Suprapubic skin (tissue), 4 donors: ENCODE results near the gene COL26A1. TPM values are rescaled to one million over a fixed set of nuclear protein-coding genes. Genes with fewer than 3 reads are reported as not detected.

Experiments used
- DNase-seq, 2 donors: peaks; one replicate each; pipeline ENCODE4 v3.0.0-alpha.2; 2019; ENCODE audit warnings: low spot score in 2 of 2
- H3K27ac ChIP-seq: fragments of 200-600 bp; sonication (generic); one replicate; pipeline ENCODE4 v1.5.1; 2019
- H3K27me3 ChIP-seq: fragments of 200-600 bp; sonication (generic); one replicate; pipeline ENCODE4 v1.5.1; 2019
- H3K36me3 ChIP-seq: fragments of 200-600 bp; sonication (generic); one replicate; pipeline ENCODE4 v1.5.1; 2019
- H3K4me1 ChIP-seq: fragments of 200-600 bp; sonication (generic); one replicate; pipeline ENCODE4 v1.5.1; 2019
- H3K4me3 ChIP-seq: fragments of 200-600 bp; sonication (generic); one replicate; pipeline ENCODE4 v1.5.1; 2019; ENCODE audit warnings: mild to moderate bottlenecking
- H3K9me3 ChIP-seq: fragments of 200-600 bp; sonication (generic); one replicate; pipeline ENCODE4 v1.5.1; 2019
- EP300 ChIP-seq: sonication (generic); formaldehyde crosslinking; IDR thresholded peaks from one replicate; pipeline ENCODE4 v1.6.1; 2017; ENCODE audit warnings: antibody characterized with exemption
- POLR2A ChIP-seq, 2 donors: fragments of 450-650 bp; IDR thresholded peaks; one replicate each; pipeline ENCODE4 v1.6.1; 2017; ENCODE audit warnings: antibody characterized with exemption in 2 of 2, mild to moderate bottlenecking in 2 of 2, moderate library complexity in 2 of 2
- POLR2AphosphoS5 ChIP-seq, 3 donors: sonication (generic); formaldehyde crosslinking; IDR thresholded peaks; one replicate each; pipeline ENCODE4 v1.6.1; 2017; ENCODE audit warnings: antibody characterized with exemption in 3 of 3
- WGBS: methylation state at CpG from one replicate; pipeline ENCODE4 v1.1.5; 2018; 5-methylcytosine and 5-hydroxymethylcytosine counted together
- total RNA-seq, 4 donors: library from RNA; depleted of rRNA; stranded (reverse); fragments of >200 nt; gene quantifications; one replicate each; pipeline ENCODE4 v1.1.0, GENCODE V29; 2016
- TF ChIP-seq, protein P1 (sequence below), 2 donors: fragments of 200-600 bp in 1 of 2; fragments of 450-650 bp in 1 of 2; sonication (generic) in 1 of 2; IDR thresholded peaks; one replicate each; pipeline ENCODE4 v1.5.1; 2016 to 2019; ENCODE audit warnings: antibody characterized with exemption in 2 of 2, mild to moderate bottlenecking in 1 of 2, moderate library complexity in 1 of 2

Gene COL26A1
- total RNA-seq, 4 donors from 2014 or later, result 1.1 TPM; not detected in 3

DNA sequence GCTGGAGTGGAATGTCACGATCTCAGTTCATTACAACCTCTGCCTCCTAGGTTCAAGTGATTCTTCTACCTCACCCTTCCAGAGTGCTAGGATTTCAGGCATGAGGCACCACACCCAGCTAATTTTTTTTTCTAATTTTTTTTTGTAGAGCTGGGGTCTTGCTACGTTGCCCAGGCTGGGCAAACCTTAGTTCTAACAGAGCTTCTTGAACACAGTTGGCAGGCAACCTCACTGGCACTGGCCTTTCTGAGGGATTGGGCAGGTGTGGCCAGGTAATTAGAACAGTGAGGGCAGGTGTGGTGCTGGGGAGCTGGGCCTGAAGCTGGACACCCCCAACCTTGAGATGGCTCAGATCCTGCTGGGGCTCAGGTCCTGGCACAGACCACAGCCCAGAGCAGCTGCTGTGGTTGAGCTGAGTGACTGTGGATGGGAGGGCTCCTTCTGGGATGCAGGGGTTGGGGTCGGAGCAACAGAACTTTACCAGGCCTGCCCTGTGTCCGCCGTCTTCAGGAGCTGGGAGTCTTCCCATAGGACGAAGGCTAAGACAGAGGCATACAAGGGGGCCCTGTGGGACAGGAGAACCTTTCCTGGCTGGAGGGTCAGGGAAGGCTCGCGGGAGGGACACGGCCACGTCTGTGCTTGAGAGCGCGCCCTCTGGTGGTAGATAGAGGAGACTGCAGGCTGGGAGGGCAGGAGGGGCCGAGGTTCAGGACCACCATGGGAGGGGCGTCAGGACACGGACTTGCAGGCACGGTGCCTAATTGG is 48.2 kb downstream of the COL26A1 start:
- Histone ChIP-seq H3K4me1 (no peaks in the 10 kb centered on the region), H3K27me3 (peaks cover 28% of the 10 kb centered on the region), H3K27ac (no peak overlapping the region), H3K36me3 (no peaks in the 10 kb centered on the region), H3K4me3 (no peak overlapping the region), H3K9me3 (peaks cover 11% of the 10 kb centered on the region)
- no peak for DNase-seq
- WGBS, result 14% methylated on average over 12 of the region's 16 CpGs
- TF ChIP-seq POLR2A (IDR thresholded peaks at IDR 0.05) (no peak), POLR2AphosphoS5 (IDR thresholded peaks at IDR 0.05) (no peak), EP300 (no peak)
- TF ChIP-seq, protein P1, sequence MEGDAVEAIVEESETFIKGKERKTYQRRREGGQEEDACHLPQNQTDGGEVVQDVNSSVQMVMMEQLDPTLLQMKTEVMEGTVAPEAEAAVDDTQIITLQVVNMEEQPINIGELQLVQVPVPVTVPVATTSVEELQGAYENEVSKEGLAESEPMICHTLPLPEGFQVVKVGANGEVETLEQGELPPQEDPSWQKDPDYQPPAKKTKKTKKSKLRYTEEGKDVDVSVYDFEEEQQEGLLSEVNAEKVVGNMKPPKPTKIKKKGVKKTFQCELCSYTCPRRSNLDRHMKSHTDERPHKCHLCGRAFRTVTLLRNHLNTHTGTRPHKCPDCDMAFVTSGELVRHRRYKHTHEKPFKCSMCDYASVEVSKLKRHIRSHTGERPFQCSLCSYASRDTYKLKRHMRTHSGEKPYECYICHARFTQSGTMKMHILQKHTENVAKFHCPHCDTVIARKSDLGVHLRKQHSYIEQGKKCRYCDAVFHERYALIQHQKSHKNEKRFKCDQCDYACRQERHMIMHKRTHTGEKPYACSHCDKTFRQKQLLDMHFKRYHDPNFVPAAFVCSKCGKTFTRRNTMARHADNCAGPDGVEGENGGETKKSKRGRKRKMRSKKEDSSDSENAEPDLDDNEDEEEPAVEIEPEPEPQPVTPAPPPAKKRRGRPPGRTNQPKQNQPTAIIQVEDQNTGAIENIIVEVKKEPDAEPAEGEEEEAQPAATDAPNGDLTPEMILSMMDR (IDR thresholded peaks at IDR 0.05), result peak; percentile 34 to 69

DNA sequence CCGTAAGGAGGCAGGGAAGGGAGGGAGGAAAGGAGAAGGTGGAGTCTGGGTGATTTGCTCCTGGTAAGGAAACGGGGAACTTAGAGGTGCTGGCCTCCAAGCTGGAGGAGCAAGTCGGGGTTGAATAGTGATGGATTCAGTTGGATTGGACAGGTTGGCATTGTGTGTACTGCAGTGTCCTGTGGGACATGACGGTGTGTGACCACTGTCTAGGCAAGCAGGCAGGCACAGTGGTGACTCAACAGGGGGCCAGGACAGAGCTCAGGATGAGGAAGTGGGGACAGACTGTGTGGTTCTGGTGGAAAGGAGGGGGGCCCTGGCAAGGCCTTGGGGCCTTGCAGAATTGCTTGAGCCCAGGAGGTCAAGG is 48.8 kb downstream of the COL26A1 start:
- 37% methylated on average over 4 of the region's 4 CpGs for WGBS
- DNase-seq, result no peak

DNA sequence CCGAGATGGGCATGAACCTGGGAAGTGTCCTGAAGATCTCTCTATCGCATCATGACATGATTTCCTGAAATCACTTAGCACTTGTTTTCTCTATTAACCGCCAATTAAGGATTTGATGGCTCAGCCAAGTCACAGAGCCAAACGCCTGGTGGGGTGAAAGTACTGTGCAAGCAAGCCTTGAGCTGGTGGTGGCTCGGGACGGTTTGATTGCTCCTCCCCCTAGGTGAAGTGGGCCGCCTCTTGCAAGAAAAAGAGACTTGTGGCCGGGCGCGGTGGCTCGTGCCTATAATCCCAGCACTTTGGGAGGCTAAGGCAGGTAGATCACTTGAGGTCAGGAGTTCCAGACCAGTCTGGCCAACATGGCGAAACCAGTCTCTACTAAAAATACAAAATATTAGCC is 50.3 kb downstream of the COL26A1 start:
- no peaks in the 10 kb centered on the region for H3K36me3 ChIP-seq
- H3K4me3 ChIP-seq, result no peak overlapping the region
- 79% methylated on average over 12 of the region's 12 CpGs for WGBS
- no peaks in the 10 kb centered on the region for H3K4me1 ChIP-seq
- no peak overlapping the region for H3K27ac ChIP-seq
- H3K9me3 ChIP-seq, result peaks cover 11% of the 10 kb centered on the region
- H3K27me3 ChIP-seq, result peaks cover 15% of the 10 kb centered on the region
- TF ChIP-seq POLR2AphosphoS5 (IDR thresholded peaks at IDR 0.05) (no peak), EP300 (no peak), POLR2A (IDR thresholded peaks at IDR 0.05) (no peak)
- TF ChIP-seq, protein P1 (IDR thresholded peaks at IDR 0.05), result no peak
- DNase-seq, result no peak

More for the DNA sequence above, 48.8 kb downstream of the COL26A1 start:
- no peaks in the 10 kb centered on the region for H3K36me3 ChIP-seq
- H3K27ac ChIP-seq, result no peak overlapping the region
- H3K4me3 ChIP-seq, result no peak overlapping the region
- peaks cover 11% of the 10 kb centered on the region for H3K9me3 ChIP-seq
- no peak for TF ChIP-seq POLR2A (IDR thresholded peaks at IDR 0.05)
- TF ChIP-seq, protein P1 (IDR thresholded peaks at IDR 0.05), result no peak
- TF ChIP-seq POLR2AphosphoS5 (IDR thresholded peaks at IDR 0.05), result no peak
- H3K4me1 ChIP-seq, result no peaks in the 10 kb centered on the region
- peaks cover 25% of the 10 kb centered on the region for H3K27me3 ChIP-seq

DNA sequence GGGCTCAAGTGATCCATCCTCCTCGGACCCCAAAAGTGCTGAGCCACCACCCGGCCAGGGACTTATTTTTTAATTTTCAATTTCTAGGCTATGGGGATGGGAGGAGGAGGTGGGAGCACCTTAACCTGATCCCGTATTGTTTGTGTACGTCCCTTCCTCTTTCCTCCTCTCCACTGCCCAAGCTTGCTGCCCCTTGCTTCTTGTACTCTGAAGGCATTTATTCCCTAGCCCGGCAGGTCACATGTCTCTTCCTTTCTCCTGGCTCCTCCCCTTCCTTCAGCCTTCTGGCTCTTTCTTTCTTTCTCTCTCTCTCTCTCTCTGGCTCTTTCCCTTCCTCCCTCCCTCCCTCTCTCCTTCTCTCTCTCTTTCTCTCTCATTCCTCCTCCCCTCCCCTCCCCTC is 56.0 kb downstream of the COL26A1 start:
- H3K27ac ChIP-seq, result no peak overlapping the region
- no peak for TF ChIP-seq POLR2AphosphoS5 (IDR thresholded peaks at IDR 0.05)
- no peak overlapping the region for H3K4me3 ChIP-seq
- no peaks in the 10 kb centered on the region for H3K4me1 ChIP-seq
- 64% methylated on average over 5 of the region's 5 CpGs for WGBS
- no peak for DNase-seq
- no peaks in the 10 kb centered on the region for H3K9me3 ChIP-seq
- no peaks in the 10 kb centered on the region for H3K36me3 ChIP-seq
- H3K27me3 ChIP-seq, result peaks cover 31% of the 10 kb centered on the region

DNA sequence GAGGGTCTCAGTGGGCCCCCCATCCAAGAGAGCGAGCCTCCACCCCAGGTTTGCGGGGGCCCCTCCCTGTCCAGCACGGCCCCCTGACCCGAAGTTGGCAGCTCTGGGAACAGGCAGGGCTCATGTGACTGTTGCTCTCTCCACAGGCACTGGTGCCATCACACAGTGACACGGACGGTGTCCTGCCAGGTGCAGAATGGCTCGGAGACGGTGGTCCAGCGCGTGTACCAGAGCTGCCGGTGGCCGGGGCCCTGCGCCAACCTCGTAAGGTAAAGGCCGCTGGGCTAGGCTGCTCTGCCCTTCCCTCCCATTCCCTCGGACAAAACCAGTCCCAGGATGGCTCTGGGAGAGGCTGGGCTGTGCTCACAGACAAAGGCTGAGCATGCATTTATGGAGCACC is 57.2 kb downstream of the COL26A1 start:
- no peak overlapping the region for H3K27ac ChIP-seq
- TF ChIP-seq, protein P1 (IDR thresholded peaks at IDR 0.05), result no peak
- DNase-seq, result no peak
- no peak overlapping the region for H3K4me3 ChIP-seq
- H3K27me3 ChIP-seq, result peaks cover 31% of the 10 kb centered on the region
- H3K4me1 ChIP-seq, result no peaks in the 10 kb centered on the region
- no peaks in the 10 kb centered on the region for H3K9me3 ChIP-seq
- H3K36me3 ChIP-seq, result no peaks in the 10 kb centered on the region
- 86% methylated on average over 4 of the region's 16 CpGs for WGBS

DNA sequence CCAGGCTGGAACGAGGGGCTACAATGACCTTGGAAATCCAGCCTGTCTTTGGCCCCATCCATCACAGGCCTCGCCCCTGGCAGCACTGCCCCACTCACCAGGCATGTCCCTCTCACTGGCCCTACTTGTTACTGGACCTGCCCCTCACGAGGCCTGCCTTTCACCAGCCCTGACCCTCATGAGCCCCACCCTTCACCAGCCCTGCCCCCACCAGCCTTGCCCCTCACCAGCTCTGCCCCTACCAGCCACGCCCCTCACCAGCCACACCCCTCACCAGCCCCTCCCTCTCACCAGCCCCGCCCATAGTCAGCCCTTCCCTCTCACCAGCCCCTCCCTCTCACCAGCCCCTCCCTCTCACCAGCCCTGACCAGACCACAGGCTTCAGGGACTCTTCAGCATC is 57.8 kb downstream of the COL26A1 start:
- Histone ChIP-seq H3K36me3 (no peaks in the 10 kb centered on the region), H3K27ac (no peak overlapping the region), H3K4me3 (no peak overlapping the region), H3K9me3 (no peaks in the 10 kb centered on the region), H3K27me3 (peaks cover 34% of the 10 kb centered on the region), H3K4me1 (no peaks in the 10 kb centered on the region)
- TF ChIP-seq, protein P1 (IDR thresholded peaks at IDR 0.05), result no peak
- TF ChIP-seq POLR2AphosphoS5 (IDR thresholded peaks at IDR 0.05) (no peak), EP300 (no peak), POLR2A (IDR thresholded peaks at IDR 0.05) (no peak)
- no peak for DNase-seq
- WGBS, result 75% methylated on average over 5 of the region's 5 CpGs
